GM23248 (cell line): Measurements from ENCODE around the gene BCLAF1. TPM values are rescaled to one million over a fixed set of nuclear protein-coding genes. Genes with fewer than 3 reads are reported as not detected.

Experiments
- DNase-seq: peaks from one replicate; pipeline ENCODE4 v3.0.0-alpha.2; 2015
- H2AFZ ChIP-seq: fragments of 200-600 bp; sonication (generic); 2 replicates; pipeline ENCODE4 v1.6.1; 2016; ENCODE audit warnings: antibody characterized with exemption
- H3F3A ChIP-seq: fragments of 200-600 bp; sonication (generic); 2 replicates; pipeline ENCODE4 v1.6.1; 2016; ENCODE audit warnings: mild to moderate bottlenecking, antibody characterized with exemption, mixed run types; ENCODE audit not compliant: insufficient read depth
- H3K27ac ChIP-seq: fragments of 200-600 bp; sonication (generic); 2 replicates; pipeline ENCODE4 v1.5.1; 2016; ENCODE audit warnings: mild to moderate bottlenecking
- H3K27me3 ChIP-seq: fragments of 200-600 bp; sonication (generic); replicated peaks from 2 replicates; pipeline ENCODE4 v1.6.1; 2016; ENCODE audit warnings: mild to moderate bottlenecking; ENCODE audit not compliant: insufficient read depth
- H3K36me3 ChIP-seq: fragments of 200-600 bp; sonication (generic); 2 replicates; pipeline ENCODE4 v1.6.1; 2016; ENCODE audit warnings: low read depth, mild to moderate bottlenecking
- H3K4me1 ChIP-seq: fragments of 200-600 bp; sonication (generic); 2 replicates; pipeline ENCODE4 v1.6.1; 2016; ENCODE audit warnings: mild to moderate bottlenecking; ENCODE audit not compliant: insufficient read depth
- H3K4me2 ChIP-seq: fragments of 200-600 bp; sonication (generic); one replicate; pipeline ENCODE4 v1.6.1; 2016; ENCODE audit warnings: mild to moderate bottlenecking; ENCODE audit not compliant: unreplicated experiment
- H3K4me3 ChIP-seq: fragments of 200-600 bp; sonication (generic); 2 replicates; pipeline ENCODE4 v1.5.1; 2016; ENCODE audit warnings: mild to moderate bottlenecking
- H3K79me2 ChIP-seq: fragments of 200-600 bp; sonication (generic); 2 replicates; pipeline ENCODE4 v1.6.1; 2016; ENCODE audit warnings: mild to moderate bottlenecking; ENCODE audit not compliant: insufficient read depth
- H3K9ac ChIP-seq: fragments of 200-600 bp; sonication (generic); 2 replicates; pipeline ENCODE4 v1.6.1; 2016; ENCODE audit warnings: mild to moderate bottlenecking
- H3K9me2 ChIP-seq: fragments of 200-600 bp; sonication (generic); 2 replicates; pipeline ENCODE4 v1.6.1; 2016; ENCODE audit warnings: mixed run types, mild to moderate bottlenecking, moderate library complexity; ENCODE audit not compliant: insufficient read depth
- H3K9me3 ChIP-seq: fragments of 200-600 bp; sonication (generic); one replicate; pipeline ENCODE4 v1.6.1; 2017; ENCODE audit warnings: low read depth
- H4K20me1 ChIP-seq: fragments of 200-600 bp; sonication (generic); 2 replicates; pipeline ENCODE4 v1.6.0; 2016; ENCODE audit not compliant: insufficient read depth
- EZH2 ChIP-seq: fragments of 200-600 bp; sonication (generic); IDR thresholded peaks from 2 replicates; pipeline ENCODE4 v1.6.1; 2018; ENCODE audit warnings: antibody characterized with exemption, mild to moderate bottlenecking; ENCODE audit not compliant: insufficient read depth, poor library complexity, severe bottlenecking
- EZH2phosphoT487 ChIP-seq: fragments of 200-600 bp; sonication (generic); IDR thresholded peaks from 2 replicates; pipeline ENCODE4 v1.6.1; 2018; ENCODE audit warnings: antibody characterized with exemption, moderate library complexity, mild to moderate bottlenecking, low read depth; ENCODE audit not compliant: insufficient read depth
- WGBS, 2 experiments: methylation state at CpG; one replicate each; pipeline ENCODE4 v1.1.6; 2015 to 2017; ENCODE audit warnings: low lambda C conversion rate in 2 of 2, low coverage in 1 of 2; ENCODE audit errors: missing lambda C conversion rate in 2 of 2; 5-methylcytosine and 5-hydroxymethylcytosine counted together
- in situ Hi-C: fragments of 300-500 bp; cut with MboI; formaldehyde crosslinking; loops from 2 replicates; pipeline ENCODE4 v1.15.0; 2020
- polyA plus RNA-seq: library from polyadenylated mRNA; unstranded; fragments of >200 nt; fragmentation: Nextera tagmentation; extraction: Ambion mirVana; gene quantifications from 2 replicates; pipeline ENCODE4 v1.2.1, GENCODE V29; 2016
- total RNA-seq: library from RNA; depleted of rRNA; stranded (reverse); fragments of >200 nt; shearing (Covaris generic); gene quantifications from 2 replicates; pipeline ENCODE4 v1.2.3, GENCODE V29; 2014

BCLAF1 gene
- total and polyA plus RNA-seq, 2 experiments from 2014 or later, result 78.3 to 80.3 TPM

GRCh38 chr6:136262940-136263339 is 26.7 kb downstream of the BCLAF1 start:
- Histone ChIP-seq H3K27ac (no peak overlapping the region), H3K4me1 (no peaks in the 10 kb centered on the region), H3K27me3 (no peaks in the 10 kb centered on the region), H3F3A (peaks cover 33% of the 10 kb centered on the region; the same call in 1 of the 2 replicates), H3K4me3 (no peak overlapping the region), H3K9me2 (no peaks in the 10 kb centered on the region), H4K20me1 (no peaks in the 10 kb centered on the region), H3K9me3 (no peaks in the 10 kb centered on the region), H3K9ac (no peak overlapping the region), H2AFZ (no peak overlapping the region), H3K36me3 (peaks cover 89% of the 10 kb centered on the region), H3K79me2 (peaks cover 81% of the 10 kb centered on the region), H3K4me2 (no peak overlapping the region)
- in situ Hi-C loops, result no loop called here
- WGBS, 2 experiments, result 92 to 100% methylated on average over 1 of the region's 1 CpG
- no peak for DNase-seq
- TF ChIP-seq EZH2 (no peak), EZH2phosphoT487 (no peak)

- no peaks in the 10 kb centered on the region for H3K9me3 ChIP-seq
- no peaks in the 10 kb centered on the region for H3K9me2 ChIP-seq
- in situ Hi-C loops, result no loop called here
- no peak overlapping the region for H3K27ac ChIP-seq
- no peaks in the 10 kb centered on the region for H4K20me1 ChIP-seq
- H3K36me3 ChIP-seq, result peaks cover 37% of the 10 kb centered on the region
- H3K4me1 ChIP-seq, result peaks cover 11% of the 10 kb centered on the region; the same call in 1 of the 2 replicates
- peaks cover 79% of the 10 kb centered on the region for H3F3A ChIP-seq
- DNase-seq, result no peak
- no peak overlapping the region for H3K4me2 ChIP-seq
- no peak overlapping the region for H3K4me3 ChIP-seq
- no peak overlapping the region for H2AFZ ChIP-seq
- H3K79me2 ChIP-seq, result peaks cover 2% of the 10 kb centered on the region; the same call in 1 of the 2 replicates
- H3K27me3 ChIP-seq, result no peaks in the 10 kb centered on the region
- no peak overlapping the region for H3K9ac ChIP-seq
- TF ChIP-seq EZH2phosphoT487, result no peak
- TF ChIP-seq EZH2, result no peak
Measured at GRCh38 chr6:136254851-136255466, 34.7 kb downstream of the BCLAF1 start.

GRCh38 chr6:136253734-136254133 is 35.9 kb downstream of the BCLAF1 start:
- TF ChIP-seq EZH2 (no peak), EZH2phosphoT487 (no peak)
- no peak for DNase-seq
- peaks cover 8% of the 10 kb centered on the region for H3K79me2 ChIP-seq
- H3K27ac ChIP-seq, result no peak overlapping the region
- peaks cover 11% of the 10 kb centered on the region; the same call in 1 of the 2 replicates for H3K4me1 ChIP-seq
- no peaks in the 10 kb centered on the region for H3K27me3 ChIP-seq
- no peak overlapping the region for H3K4me3 ChIP-seq
- no peaks in the 10 kb centered on the region for H3K9me2 ChIP-seq
- WGBS, 2 experiments, result 71% methylated on average over 6 of the region's 6 CpGs
- H3K4me2 ChIP-seq, result no peak overlapping the region
- H3K9ac ChIP-seq, result no peak overlapping the region
- in situ Hi-C loops, result no loop called here
- no peaks in the 10 kb centered on the region for H4K20me1 ChIP-seq
- H3K36me3 ChIP-seq, result peaks cover 25% of the 10 kb centered on the region
- H2AFZ ChIP-seq, result no peak overlapping the region
- H3F3A ChIP-seq, result peaks cover 69% of the 10 kb centered on the region
- H3K9me3 ChIP-seq, result no peaks in the 10 kb centered on the region

- H3K4me3 ChIP-seq, result no peak overlapping the region
- no peaks in the 10 kb centered on the region for H3K27me3 ChIP-seq
- no peak overlapping the region for H2AFZ ChIP-seq
- 69 to 72% methylated on average over 2 of the region's 2 CpGs for WGBS, 2 experiments
- H3K36me3 ChIP-seq, result peaks cover 14% of the 10 kb centered on the region
- H3F3A ChIP-seq, result peaks cover 56% of the 10 kb centered on the region
- H3K9ac ChIP-seq, result no peak overlapping the region
- DNase-seq, result no peak
- H3K27ac ChIP-seq, result no peak overlapping the region
- H4K20me1 ChIP-seq, result no peaks in the 10 kb centered on the region
- TF ChIP-seq EZH2phosphoT487 (no peak), EZH2 (no peak)
- peaks cover 11% of the 10 kb centered on the region; the same call in 1 of the 2 replicates for H3K4me1 ChIP-seq
- H3K9me2 ChIP-seq, result no peaks in the 10 kb centered on the region
- H3K79me2 ChIP-seq, result peaks cover 13% of the 10 kb centered on the region
- no peak overlapping the region for H3K4me2 ChIP-seq
- in situ Hi-C loops, result no loop called here
- H3K9me3 ChIP-seq, result no peaks in the 10 kb centered on the region
Measured at GRCh38 chr6:136252441-136252840, 37.2 kb downstream of the BCLAF1 start.
